GM21723 (cell line): ENCODE results near the gene CD300LG.
"Not testable (repeated sequence)": the region's sequence is repeated elsewhere in the genome, so short reads cannot be mapped to it uniquely, and the experiment has no call there.

Experiments used
- ATAC-seq: cut with Tn5 transposase; IDR thresholded peaks from one replicate; pipeline ENCODE4 v1.9.1; 2021; ENCODE audit warnings: mild to moderate bottlenecking, moderate library complexity; ENCODE audit not compliant: unreplicated experiment

CD300LG gene

DNA sequence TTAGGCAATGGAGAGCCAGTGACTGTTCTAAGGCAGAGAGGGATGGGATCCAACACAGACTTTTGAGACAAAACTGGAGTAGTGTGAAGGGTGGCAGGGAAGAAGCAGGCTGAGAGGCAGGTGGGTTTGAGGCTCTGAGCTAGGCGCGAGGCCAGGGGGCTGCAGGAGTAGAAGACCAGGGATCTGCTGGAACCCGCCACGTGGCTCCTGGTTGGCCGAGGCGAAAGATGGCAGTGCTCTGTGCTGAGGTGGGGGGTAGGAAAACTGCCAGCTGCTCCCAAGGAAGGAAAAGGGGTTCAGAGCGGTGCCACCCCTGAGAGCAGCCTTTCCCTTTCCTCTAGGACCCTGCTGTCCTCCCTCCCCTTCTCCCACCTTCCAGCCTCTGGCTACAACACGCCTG, 5.6 kb downstream of the CD300LG start:
- no peak for ATAC-seq

- ATAC-seq: no peak
Measured at GRCh38 chr17:43853546-43853945, 6.6 kb downstream of the CD300LG start.

GRCh38 chr17:43854498-43854897, 7.5 kb downstream of the CD300LG start:
- ATAC-seq: no peak

- ATAC-seq: no peak
Measured at GRCh38 chr17:43855061-43855460, 8.1 kb downstream of the CD300LG start.

- no peak for ATAC-seq
Measured at GRCh38 chr17:43856141-43856540, 9.2 kb downstream of the CD300LG start.

DNA sequence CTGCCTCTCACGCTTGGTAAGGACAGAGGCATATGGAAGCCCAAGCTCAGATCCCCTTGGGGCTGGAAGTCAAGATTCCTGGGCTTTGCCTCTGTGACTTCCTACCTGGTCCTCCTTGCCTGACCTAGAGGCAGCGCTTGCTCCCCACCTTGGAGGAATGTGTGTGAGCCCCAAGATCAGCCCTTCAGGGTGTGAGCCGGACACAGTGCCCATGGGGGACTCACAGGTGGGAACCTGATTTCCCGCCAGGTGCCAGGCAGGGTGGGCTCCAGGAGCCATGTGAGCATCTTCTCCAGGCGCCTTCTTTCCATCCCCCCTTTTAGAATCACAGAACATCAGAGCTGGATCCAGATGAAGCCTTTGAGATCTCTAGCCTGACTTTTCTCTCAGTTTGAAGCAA, 10.2 kb downstream of the CD300LG start:
- ATAC-seq: no peak

GRCh38 chr17:43857957-43858600, 11.1 kb downstream of the CD300LG start:
- ATAC-seq: no peak

GRCh38 chr17:43860077-43860725, 13.2 kb downstream of the CD300LG start:
- ATAC-seq: no peak

DNA sequence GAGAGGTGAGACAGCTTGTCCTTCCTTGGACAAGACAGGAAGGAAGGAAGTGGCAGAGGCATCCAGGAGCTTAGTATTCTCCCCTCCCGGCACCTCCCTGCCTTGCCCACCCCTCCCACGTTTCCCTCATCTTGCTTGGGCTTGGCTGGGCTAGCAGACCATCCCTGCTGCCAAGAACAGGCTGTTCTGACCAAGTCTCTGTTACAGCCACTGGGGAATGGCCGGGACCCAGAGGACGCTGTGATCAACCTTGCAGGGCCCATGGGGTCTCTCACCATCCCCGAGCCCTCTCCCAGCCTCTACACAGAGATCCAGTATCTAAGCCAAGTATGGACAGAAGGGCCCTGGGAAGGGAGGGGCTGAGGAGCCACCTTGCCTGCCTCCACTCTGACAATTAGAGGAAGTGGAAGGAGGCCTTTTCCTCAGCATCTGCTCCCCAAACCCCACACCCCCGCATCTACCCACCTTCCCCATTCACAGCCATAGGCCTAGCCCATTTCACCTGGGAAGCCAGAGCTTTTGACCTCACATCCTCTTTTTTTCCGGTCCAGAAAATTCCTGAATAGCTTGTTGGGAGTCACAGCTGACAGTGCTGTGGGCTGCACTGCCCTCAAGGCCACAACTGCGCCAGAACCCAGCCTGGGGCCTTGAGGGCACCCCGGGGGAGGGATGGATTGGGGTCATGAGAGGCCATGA, 14.1 kb downstream of the CD300LG start:
- no peak for ATAC-seq

DNA sequence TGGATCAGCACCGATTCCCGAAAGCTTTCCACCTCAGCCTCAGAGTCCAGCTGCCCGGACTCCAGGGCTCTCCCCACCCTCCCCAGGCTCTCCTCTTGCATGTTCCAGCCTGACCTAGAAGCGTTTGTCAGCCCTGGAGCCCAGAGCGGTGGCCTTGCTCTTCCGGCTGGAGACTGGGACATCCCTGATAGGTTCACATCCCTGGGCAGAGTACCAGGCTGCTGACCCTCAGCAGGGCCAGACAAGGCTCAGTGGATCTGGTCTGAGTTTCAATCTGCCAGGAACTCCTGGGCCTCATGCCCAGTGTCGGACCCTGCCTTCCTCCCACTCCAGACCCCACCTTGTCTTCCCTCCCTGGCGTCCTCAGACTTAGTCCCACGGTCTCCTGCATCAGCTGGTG, 15.0 kb downstream of the CD300LG start:
- ATAC-seq: no peak

- ATAC-seq: no peak
Measured at GRCh38 chr17:43864161-43864984, 17.4 kb downstream of the CD300LG start.

GRCh38 chr17:43868226-43868994, 21.4 kb downstream of the CD300LG start:
- ATAC-seq: no peak

DNA sequence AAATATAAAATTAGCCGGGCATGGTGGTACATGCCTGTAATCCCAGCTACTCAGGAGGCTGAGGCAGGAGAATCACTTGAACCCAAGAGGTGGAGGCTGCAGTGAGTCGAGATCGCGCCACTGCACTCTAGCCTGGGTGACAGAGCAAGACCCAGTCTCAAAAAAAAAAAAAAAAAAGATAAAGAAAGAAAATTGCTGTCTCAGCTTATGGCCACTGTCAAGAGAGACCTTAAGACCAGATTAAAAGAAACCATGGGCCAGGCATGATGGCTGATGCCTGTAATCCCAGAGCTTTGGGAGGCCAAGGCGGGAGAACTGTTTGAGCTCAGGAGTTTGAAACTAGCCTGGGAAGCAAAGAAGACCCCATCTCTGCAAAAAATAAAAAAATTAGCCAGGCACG, 22.1 kb downstream of the CD300LG start:
- ATAC-seq: not testable (repeated sequence)

DNA sequence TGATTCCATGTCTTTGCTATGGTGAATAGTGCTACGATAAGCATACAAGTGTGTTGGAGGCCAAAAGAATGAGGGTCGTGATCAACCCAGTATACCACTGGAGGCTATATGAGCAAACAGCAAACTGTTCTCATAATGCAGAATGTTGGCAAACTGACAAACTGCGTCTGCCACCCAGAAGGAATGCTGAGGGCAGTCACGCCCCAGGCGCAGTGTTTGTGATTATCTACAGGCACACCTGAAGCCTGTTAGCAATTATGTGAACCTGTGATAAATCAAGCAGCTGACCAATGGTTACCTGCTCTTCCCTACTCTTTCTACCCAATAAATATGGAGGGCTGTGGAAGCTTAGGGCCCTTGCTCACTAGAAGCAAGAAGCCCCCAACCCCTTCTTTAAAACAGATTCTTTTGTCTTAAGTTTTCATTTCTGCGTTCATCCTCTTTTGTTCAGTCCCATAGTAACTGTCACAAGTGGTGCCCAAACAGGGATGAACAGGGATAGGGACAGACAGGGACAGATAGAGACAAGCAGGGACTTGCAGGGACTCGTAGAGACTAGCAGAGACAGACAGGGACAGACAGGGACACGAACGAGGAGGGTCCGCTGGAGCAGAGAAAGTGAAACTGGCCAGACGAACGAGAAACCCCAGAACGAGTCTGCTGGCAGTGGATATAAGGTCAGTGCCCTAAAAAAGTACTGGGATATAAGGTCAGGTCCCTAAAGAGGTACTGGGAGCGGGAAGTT, 25.1 kb downstream of the CD300LG start:
- ATAC-seq: no peak

GRCh38 chr17:43873091-43873490, 26.1 kb downstream of the CD300LG start:
- ATAC-seq: no peak

- no peak for ATAC-seq
Measured at GRCh38 chr17:43873815-43874214, 26.8 kb downstream of the CD300LG start.

- ATAC-seq: no peak
Measured at GRCh38 chr17:43874293-43874692, 27.3 kb downstream of the CD300LG start.

- no peak for ATAC-seq
Measured at GRCh38 chr17:43875476-43876147, 28.6 kb downstream of the CD300LG start.

DNA sequence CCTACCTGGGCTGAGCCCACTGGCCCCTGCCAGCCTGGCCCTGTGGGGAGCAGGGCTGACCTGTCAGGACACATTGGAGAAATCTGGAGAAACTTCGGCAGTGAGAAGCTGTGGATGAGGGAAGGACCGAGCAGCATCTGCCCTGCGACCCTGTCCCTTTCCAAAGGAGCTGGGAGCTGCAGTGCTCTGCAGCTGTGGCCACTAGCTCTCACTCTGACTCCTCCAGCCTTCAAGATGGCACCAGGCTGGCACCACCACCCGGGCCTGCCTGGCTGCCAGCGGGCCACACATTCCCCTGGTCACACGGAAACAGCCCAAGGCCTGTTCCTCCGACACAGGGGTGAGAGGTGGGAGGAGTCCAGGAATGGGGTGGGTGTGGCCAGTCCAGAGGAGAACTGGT, 30.1 kb downstream of the CD300LG start:
- ATAC-seq: no peak
